ENCODE results near the gene NDUFS8. TPM values are rescaled to one million over a fixed set of nuclear protein-coding genes. Genes with fewer than 3 reads are reported as not detected.

NDUFS8 gene
- total and polyA plus RNA-seq, 2 experiments from 2014 or later, result 330 to 540 TPM

GRCh38 chr11:68003846-68004550, 26.5 kb upstream of the NDUFS8 start, which contains the start of gene UNC93B1:
TSS of gene UNC93B1 (minus strand) at chr11:68004097. CDS start at chr11:68004043, 54 bp downstream.
- TF ChIP-seq CTCF (IDR thresholded peaks at IDR 0.05; ENCODE audit: low read depth, low read length), result no peak
- peaks cover 14% of the 10 kb centered on the region for H3K27me3 ChIP-seq
- peak; percentile 76 to 86 for DNase-seq (ENCODE audit: low read depth in 1 of 2, low spot score in 1 of 2)
- no peak within 1 kb of the TSS for H3K27ac ChIP-seq
- H3K36me3 ChIP-seq, result no peaks in the 10 kb centered on the region
- no peaks in the 10 kb centered on the region for H3K4me1 ChIP-seq (ENCODE audit: low read depth)
- H3K4me3 ChIP-seq, result peak within 1 kb of the TSS; percentile 43
- H3K9me3 ChIP-seq (ENCODE audit: low read depth), result no peaks in the 10 kb centered on the region

- Histone ChIP-seq H3K4me1 (ENCODE audit: low read depth) (peaks cover 1% of the 10 kb centered on the region), H3K27me3 (peaks cover 14% of the 10 kb centered on the region), H3K36me3 (no peaks in the 10 kb centered on the region), H3K27ac (no peak overlapping the region), H3K4me3 (no peak overlapping the region), H3K9me3 (ENCODE audit: low read depth) (no peaks in the 10 kb centered on the region)
- DNase-seq (ENCODE audit: low read depth in 1 of 2, low spot score in 1 of 2), result no peak
- TF ChIP-seq CTCF (IDR thresholded peaks at IDR 0.05; ENCODE audit: low read depth, low read length), result no peak
Observed at GRCh38 chr11:68004551-68005335, 25.7 kb upstream of the NDUFS8 start.

- no peak overlapping the region for H3K4me3 ChIP-seq
- H3K27me3 ChIP-seq, result peaks cover 14% of the 10 kb centered on the region
- H3K36me3 ChIP-seq, result no peaks in the 10 kb centered on the region
- peaks cover 7% of the 10 kb centered on the region for H3K4me1 ChIP-seq (ENCODE audit: low read depth)
- no peak for TF ChIP-seq CTCF (IDR thresholded peaks at IDR 0.05; ENCODE audit: low read depth, low read length)
- no peaks in the 10 kb centered on the region for H3K9me3 ChIP-seq (ENCODE audit: low read depth)
- no peak overlapping the region for H3K27ac ChIP-seq
- DNase-seq (ENCODE audit: low read depth in 1 of 2, low spot score in 1 of 2), result no peak
Observed at GRCh38 chr11:68006606-68007166, 23.8 kb upstream of the NDUFS8 start.

- DNase-seq (ENCODE audit: low read depth in 1 of 2, low spot score in 1 of 2), result no peak
- no peaks in the 10 kb centered on the region for H3K36me3 ChIP-seq
- TF ChIP-seq CTCF (IDR thresholded peaks at IDR 0.05; ENCODE audit: low read depth, low read length), result no peak
- no peak overlapping the region for H3K27ac ChIP-seq
- no peaks in the 10 kb centered on the region for H3K9me3 ChIP-seq (ENCODE audit: low read depth)
- no peak overlapping the region for H3K4me3 ChIP-seq
- H3K4me1 ChIP-seq (ENCODE audit: low read depth), result peaks cover 7% of the 10 kb centered on the region
- peaks cover 9% of the 10 kb centered on the region for H3K27me3 ChIP-seq
Observed at GRCh38 chr11:68007498-68008380, 22.7 kb upstream of the NDUFS8 start.

All from cardiac muscle cell (in vitro differentiated cells and primary cell).